Uterus (tissue), 4 donors: ENCODE data around the gene CTDSPL. TPM values are rescaled to one million over a fixed set of nuclear protein-coding genes. Genes with fewer than 3 reads are reported as not detected.
A peak's percentile ranks its signal among the peaks of the same experiment; 100 is the strongest.

ENCODE experiments used
- DNase-seq, 2 donors: peaks; one replicate each; pipeline ENCODE4 v3.0.0-alpha.2; 2019 to 2020
- H3K27ac ChIP-seq, 2 donors: fragments of 200-600 bp; sonication (generic); 1 replicate in 1 of 2; 2 replicates in 1 of 2; pipeline ENCODE4 v1.5.1; 2016 to 2018
- H3K27me3 ChIP-seq, 2 donors: fragments of 200-600 bp; sonication (generic); one replicate each; pipeline ENCODE4 v1.5.1; 2018 to 2019; ENCODE audit warnings: control low read depth in 1 of 2
- H3K36me3 ChIP-seq, 2 donors: fragments of 200-600 bp; sonication (generic); one replicate each; pipeline ENCODE4 v1.5.1; 2019; ENCODE audit warnings: control low read depth in 1 of 2
- H3K4me1 ChIP-seq, 2 donors: fragments of 200-600 bp; sonication (generic); one replicate each; pipeline ENCODE4 v1.5.1; 2018 to 2019; ENCODE audit warnings: control low read depth in 1 of 2
- H3K4me3 ChIP-seq, 2 donors: fragments of 200-600 bp; sonication (generic); 1 replicate in 1 of 2; 2 replicates in 1 of 2; pipeline ENCODE4 v1.5.1; 2018 to 2019; ENCODE audit warnings: mild to moderate bottlenecking in 1 of 2
- H3K9me3 ChIP-seq, 2 donors: fragments of 200-600 bp; sonication (generic); one replicate each; pipeline ENCODE4 v1.5.1; 2019; ENCODE audit warnings: control low read depth in 1 of 2
- POLR2A ChIP-seq, 2 donors: fragments of 450-650 bp; IDR thresholded peaks; one replicate each; pipeline ENCODE4 v1.6.1; 2016; ENCODE audit warnings: antibody characterized with exemption in 2 of 2, mild to moderate bottlenecking in 1 of 2, moderate library complexity in 1 of 2
- intact Hi-C: fragments of 100-400 bp; cut with DNase I; formaldehyde crosslinking; loops from one replicate; pipeline ENCODE4 v1.15.1; 2023; ENCODE audit warnings: low total_unique reads
- total RNA-seq, 4 donors: library from RNA; depleted of rRNA in 3 of 4; stranded (reverse); fragments of >200 nt in 3 of 4; gene quantifications; one replicate each; pipeline versions ENCODE4 v1.1.0 to v1.2.4, GENCODE V29; 2014 to 2023
- TF ChIP-seq, protein P1 (sequence below), 4 experiments: fragments of 200-600 bp in 2 of 4; fragments of 450-650 bp in 2 of 4; sonication (generic) in 2 of 4; IDR thresholded peaks; one replicate each; pipeline ENCODE4 v1.5.1; 2016 to 2019; ENCODE audit warnings: antibody characterized with exemption in 4 of 4, mild to moderate bottlenecking in 2 of 4, moderate library complexity in 1 of 4
- donor health status: DM: yes; HTN: yes; CAD: no.

The CTDSPL gene
- total RNA-seq, 4 donors from 2014 or later = 6.4 to 55.9 (median 28.7) TPM

- TF ChIP-seq POLR2A (IDR thresholded peaks at IDR 0.05) = no peak
- TF ChIP-seq, protein P1, sequence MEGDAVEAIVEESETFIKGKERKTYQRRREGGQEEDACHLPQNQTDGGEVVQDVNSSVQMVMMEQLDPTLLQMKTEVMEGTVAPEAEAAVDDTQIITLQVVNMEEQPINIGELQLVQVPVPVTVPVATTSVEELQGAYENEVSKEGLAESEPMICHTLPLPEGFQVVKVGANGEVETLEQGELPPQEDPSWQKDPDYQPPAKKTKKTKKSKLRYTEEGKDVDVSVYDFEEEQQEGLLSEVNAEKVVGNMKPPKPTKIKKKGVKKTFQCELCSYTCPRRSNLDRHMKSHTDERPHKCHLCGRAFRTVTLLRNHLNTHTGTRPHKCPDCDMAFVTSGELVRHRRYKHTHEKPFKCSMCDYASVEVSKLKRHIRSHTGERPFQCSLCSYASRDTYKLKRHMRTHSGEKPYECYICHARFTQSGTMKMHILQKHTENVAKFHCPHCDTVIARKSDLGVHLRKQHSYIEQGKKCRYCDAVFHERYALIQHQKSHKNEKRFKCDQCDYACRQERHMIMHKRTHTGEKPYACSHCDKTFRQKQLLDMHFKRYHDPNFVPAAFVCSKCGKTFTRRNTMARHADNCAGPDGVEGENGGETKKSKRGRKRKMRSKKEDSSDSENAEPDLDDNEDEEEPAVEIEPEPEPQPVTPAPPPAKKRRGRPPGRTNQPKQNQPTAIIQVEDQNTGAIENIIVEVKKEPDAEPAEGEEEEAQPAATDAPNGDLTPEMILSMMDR (IDR thresholded peaks at IDR 0.05) = no peak
- H3K27me3 ChIP-seq = no peaks in the 10 kb centered on the region
- H3K36me3 ChIP-seq = no peaks in the 10 kb centered on the region
- no peaks in the 10 kb centered on the region for H3K4me1 ChIP-seq
- no peak overlapping the region for H3K4me3 ChIP-seq
- DNase-seq = no peak
- no peaks in the 10 kb centered on the region for H3K9me3 ChIP-seq
- intact Hi-C loops = no loop called here
- no peak overlapping the region for H3K27ac ChIP-seq
Measured at GRCh38 chr3:37918627-37919026, 56.9 kb downstream of the CTDSPL start.

DNA sequence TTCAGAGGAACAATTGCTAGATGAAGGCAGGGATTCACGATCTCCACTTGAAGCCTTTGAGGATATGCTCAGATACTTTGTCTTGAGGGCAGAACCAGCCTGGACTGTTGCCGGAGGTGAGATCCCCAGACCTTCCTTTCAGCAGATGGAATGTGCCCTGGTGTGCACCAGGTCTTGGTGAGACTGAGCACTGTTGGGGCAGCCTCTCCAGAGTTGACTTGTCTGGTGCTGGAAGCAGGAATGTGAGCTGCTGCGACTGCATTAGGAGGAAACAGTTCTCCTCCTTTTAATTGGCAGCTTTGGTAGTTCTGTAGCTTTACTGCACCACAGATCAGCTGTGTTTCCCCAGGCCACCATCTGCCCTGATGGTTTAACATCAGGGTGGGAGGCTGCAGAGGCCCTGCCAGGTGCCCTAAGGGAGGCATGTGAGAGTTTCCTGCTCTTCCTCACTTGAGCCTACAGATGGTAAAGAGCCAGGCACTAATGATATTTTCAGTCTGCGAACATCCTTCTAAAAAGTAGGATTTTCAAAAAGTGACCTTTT lies 58.5 kb downstream of the CTDSPL start:
- no peak for DNase-seq
- no peak for TF ChIP-seq POLR2A (IDR thresholded peaks at IDR 0.05)
- TF ChIP-seq, protein P1 (IDR thresholded peaks at IDR 0.05) = no peak
- Histone ChIP-seq H3K4me1 (no peaks in the 10 kb centered on the region), H3K4me3 (no peak overlapping the region), H3K9me3 (no peaks in the 10 kb centered on the region), H3K27me3 (no peaks in the 10 kb centered on the region), H3K36me3 (no peaks in the 10 kb centered on the region), H3K27ac (no peak overlapping the region)
- intact Hi-C loops = no loop called here

GRCh38 chr3:37921025-37921424 lies 59.3 kb downstream of the CTDSPL start:
- no peak overlapping the region for H3K27ac ChIP-seq
- intact Hi-C loops = no loop called here
- H3K4me1 ChIP-seq = no peaks in the 10 kb centered on the region
- H3K9me3 ChIP-seq = no peaks in the 10 kb centered on the region
- no peaks in the 10 kb centered on the region for H3K36me3 ChIP-seq
- TF ChIP-seq, protein P1 (IDR thresholded peaks at IDR 0.05) = no peak
- TF ChIP-seq POLR2A (IDR thresholded peaks at IDR 0.05) = no peak
- no peak overlapping the region for H3K4me3 ChIP-seq
- DNase-seq = no peak
- H3K27me3 ChIP-seq = no peaks in the 10 kb centered on the region

GRCh38 chr3:37922721-37923568 lies 61.3 kb downstream of the CTDSPL start:
- H3K27ac ChIP-seq = peak overlapping the region; percentile 18 to 58
- intact Hi-C loops = no loop called here
- H3K27me3 ChIP-seq = no peaks in the 10 kb centered on the region
- TF ChIP-seq, protein P1 (IDR thresholded peaks at IDR 0.05) = no peak
- TF ChIP-seq POLR2A (IDR thresholded peaks at IDR 0.05) = no peak
- no peak for DNase-seq
- no peaks in the 10 kb centered on the region for H3K9me3 ChIP-seq
- H3K4me3 ChIP-seq = no peak overlapping the region
- H3K4me1 ChIP-seq = no peaks in the 10 kb centered on the region
- no peaks in the 10 kb centered on the region for H3K36me3 ChIP-seq

DNA sequence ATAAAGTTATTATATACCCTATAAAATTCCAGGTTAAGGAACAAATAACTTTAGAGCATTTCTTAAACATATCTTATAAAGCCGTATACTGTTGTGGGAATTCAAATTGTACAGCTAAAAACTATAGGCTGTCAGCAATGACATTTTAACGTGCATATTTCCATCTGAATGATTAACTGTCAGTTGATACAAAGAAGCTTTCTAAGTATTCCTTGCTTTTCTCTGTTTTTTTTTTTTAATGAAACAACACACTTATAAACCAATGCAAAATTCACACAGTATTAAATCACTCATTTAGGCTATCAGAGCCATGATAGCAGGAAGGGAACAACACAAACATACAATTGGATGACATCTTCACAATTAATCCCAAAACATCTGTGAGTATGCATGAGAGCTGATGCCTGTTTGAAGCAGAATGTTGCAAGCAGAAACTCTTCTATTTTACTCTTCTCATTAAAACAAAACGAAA lies 61.9 kb downstream of the CTDSPL start:
- Histone ChIP-seq H3K4me1 (no peaks in the 10 kb centered on the region), H3K36me3 (no peaks in the 10 kb centered on the region), H3K27ac (peak overlapping the region; percentile 28 to 56), H3K9me3 (no peaks in the 10 kb centered on the region), H3K4me3 (no peak overlapping the region), H3K27me3 (no peaks in the 10 kb centered on the region)
- intact Hi-C loops = no loop called here
- no peak for DNase-seq
- TF ChIP-seq, protein P1 (IDR thresholded peaks at IDR 0.05) = no peak
- no peak for TF ChIP-seq POLR2A (IDR thresholded peaks at IDR 0.05)
